GM18858 (cell line): ENCODE measurements around the gene HSPG2.

ENCODE experiments used
- ATAC-seq: cut with Tn5 transposase; IDR thresholded peaks from one replicate; pipeline ENCODE4 v1.9.1; 2021; ENCODE audit not compliant: unreplicated experiment

The HSPG2 gene

DNA sequence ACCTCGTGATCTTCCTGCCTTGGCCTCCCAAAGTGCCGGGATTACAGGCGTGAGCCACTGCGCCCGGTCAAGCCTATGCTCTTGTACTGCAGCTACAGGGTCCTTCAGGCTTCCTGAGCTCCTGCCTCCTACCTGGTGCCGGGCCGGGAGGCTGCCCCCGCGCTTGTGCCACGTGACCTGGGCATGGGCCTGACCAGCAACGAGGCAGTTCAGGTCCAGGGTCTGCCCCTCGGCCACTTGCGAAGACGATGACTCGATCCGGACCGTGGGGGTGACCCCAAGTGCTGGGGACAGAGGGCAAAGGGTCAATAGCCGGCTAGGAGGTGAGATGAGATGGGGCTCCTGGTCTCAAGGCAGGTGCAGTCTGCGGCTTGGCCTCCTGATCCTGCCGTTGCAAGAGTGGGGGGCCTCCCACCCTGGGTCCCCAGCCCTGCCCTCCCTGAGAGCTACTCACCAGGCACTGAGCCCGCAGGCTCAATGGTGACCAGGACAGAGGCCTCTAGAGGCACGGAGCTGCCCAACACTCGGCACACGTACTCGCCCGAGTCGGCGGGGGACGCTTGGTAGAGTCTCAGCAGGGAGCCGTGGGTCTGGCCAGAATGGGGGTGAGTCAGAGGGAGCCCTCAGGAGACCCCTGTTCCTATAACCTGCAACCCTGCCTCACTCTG lies 87.1 kb downstream of the HSPG2 start:
- no peak for ATAC-seq

DNA sequence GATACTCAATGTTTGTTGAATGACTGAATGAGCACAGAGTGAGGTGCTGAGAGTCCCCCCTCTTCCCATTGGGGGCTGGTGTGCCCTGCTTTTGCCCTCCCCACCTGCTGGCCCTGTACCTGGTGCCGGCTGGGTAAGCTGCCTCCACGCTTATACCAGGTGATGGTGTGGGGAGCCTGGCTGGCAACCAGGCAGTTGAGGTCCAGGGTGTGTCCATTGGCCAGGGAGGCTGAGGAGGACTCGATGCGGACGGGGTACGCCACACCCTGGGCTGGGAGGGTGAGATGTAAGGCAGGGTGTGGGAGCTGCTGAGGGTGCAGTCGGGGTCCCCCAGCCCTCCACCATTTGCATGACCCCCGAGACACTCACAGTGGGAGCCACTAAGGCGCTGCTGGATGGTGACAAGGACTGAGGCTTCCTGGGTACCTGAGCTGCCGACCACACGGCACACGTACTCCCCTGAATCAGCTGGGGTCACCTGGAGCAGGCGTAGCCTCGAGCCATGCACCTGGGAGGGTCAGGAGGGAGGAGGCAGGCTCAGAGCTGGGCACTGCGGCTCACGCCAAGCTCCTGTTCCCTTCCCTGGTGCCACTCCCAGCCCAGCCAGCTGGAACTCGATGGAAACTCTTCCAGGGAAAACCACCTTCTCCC lies 88.5 kb downstream of the HSPG2 start:
- ATAC-seq, result no peak

DNA sequence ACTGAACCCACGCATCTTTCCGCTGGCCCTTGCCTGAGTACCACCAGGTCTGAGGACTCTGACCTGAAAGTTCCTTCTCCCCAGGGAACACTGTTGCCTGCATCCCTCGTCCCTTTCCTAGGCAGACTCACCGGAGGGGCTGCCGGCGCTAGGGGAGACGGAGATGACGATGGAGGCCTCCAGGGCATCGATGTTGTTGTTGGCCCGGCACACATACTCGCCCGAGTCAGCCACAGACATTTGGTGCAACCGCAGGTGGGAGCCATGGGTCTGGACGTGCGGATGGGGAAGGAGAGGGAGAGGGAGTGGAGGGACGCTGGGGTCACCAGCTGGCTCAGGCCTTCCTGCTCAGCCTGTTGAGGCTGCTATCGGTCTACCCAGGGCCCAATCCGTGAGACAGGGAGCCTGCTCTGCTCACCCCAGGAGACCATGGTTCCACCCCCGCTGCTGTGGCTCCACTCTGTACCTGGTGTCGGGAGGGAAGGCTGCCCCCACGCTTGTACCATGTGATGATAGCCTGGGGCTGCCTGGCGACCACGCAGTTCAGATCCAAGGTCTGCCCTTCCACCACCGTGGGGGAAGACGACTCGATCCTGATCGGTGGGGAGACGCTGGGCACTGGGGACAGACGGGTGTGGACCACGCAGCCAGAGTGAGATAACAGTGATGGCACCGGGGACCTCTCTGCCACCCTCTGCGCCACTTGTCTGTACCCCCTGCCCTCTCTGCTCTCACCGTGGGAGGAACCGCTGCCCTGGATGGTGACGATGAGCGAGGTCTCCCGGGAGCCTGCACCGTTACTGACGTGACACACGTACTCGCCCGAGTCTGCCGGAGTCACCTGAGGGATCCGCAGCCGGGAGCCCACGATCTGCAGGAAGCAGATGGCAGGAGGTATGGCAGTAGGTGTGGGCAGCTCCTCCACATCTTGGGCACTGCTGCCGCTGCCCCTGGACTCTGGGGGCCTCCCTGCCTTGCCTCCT lies 89.6 kb downstream of the HSPG2 start:
- ATAC-seq, result no peak

DNA sequence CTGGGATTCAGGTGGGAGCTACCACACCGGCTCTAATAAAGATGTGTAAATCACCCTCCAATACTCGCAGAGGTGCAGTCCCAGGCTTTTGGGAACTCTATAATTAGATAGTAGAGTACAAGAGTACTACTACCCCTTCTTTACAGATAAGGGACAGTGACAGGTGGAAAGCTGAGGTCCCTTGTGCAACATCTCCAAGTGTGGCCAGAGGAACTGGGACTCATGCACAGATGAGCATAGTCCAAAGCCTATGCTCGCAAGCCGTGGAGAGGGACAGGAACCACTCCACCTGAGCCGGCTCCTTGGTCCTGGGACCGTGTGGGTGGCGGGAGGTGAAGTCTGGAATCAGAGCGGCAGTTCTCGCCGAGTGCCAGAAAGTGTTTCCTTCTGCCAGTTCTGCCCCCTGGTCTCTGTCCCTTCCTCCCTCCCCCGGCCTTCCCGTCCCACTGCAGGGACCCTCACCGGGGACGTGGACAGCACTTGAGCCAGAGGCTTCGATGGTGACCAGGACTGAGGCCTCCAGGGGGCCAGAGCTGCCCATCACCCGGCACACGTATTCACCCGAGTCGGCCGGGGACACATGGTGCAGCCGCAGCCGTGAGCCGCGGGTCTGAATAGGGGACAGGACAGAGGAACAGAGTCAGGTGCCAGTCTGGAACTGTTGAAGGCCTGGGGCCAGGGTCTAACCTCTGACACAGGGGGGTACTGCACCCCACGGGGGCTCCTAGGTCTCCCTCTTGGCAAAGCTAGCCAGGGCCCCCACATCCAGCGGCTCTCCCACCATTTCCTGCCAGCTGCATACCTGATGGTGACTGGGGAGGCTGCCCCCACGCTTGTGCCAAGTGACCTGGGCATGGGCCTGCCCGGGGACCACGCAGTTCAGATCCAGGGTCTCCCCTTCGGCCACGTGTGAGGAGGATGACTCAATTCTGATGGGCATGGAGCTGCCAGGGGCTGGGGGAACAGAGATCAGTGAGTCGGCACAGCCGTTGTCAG lies 91.2 kb downstream of the HSPG2 start:
- no peak for ATAC-seq

DNA sequence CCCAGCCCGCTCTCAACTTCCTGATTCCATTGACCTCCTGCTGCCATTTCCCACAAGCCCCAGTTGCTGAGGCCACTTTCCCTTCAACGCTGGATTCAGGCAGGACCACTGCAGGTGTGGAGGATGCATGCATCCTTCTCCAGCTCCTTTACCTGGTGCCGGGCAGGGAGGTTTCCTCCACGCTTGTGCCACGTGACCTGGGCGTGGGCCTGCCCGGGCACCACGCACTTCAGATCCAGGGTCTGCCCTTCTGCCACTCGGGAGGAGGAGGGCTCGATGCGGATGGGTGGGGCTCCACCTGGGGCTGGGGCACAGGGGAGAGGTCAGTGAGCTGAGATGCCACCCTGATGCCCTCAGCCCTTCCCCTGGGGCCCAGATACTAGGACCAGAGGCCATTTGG lies 93.1 kb downstream of the HSPG2 start:
- no peak for ATAC-seq

DNA sequence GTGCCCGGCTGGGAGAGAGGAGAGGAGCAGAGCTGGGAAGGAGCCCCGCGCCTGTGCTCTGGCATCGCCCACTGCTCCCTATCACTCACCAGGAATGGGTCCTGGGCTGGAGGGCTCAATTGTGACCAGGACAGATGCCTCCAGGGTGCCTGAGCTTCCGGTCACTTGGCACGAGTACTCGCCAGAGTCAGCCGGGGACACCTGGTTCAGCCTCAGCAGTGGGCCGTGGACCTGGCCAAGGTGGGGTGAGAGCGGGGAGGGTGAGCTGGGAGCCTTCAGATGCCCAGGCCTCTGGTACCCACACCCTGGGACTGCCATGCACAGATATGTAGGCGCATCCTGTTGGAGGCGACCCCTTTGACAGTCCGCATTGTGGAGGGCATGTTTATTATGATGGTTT lies 93.9 kb downstream of the HSPG2 start:
- ATAC-seq, result no peak

DNA sequence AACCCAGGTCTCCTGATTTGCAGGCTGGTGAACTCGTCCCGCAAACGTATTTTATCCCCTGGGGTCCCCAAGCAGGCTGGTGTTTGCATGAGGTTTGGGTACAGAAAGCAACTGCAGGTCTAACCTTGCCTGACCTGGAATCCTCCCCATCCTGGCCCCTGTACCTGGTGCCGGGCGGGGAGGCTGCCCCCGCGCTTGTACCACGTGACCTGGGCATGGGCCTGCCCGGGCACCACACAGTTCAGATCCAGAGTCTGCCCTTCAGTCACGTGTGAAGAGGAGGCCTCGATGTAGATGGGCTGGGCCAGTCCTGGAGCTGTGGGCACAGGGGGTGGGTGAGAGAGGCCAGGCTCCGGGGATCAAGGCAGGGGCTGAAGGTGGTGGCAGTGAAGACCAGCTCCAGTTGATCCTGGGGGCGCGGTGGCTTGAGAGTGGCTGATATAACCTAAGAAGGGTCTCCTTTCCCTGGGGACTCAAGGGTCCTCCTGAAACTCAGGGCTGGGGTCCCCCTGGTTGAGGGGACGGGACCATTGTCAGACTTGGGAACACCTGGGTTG lies 94.4 kb downstream of the HSPG2 start:
- no peak for ATAC-seq

DNA sequence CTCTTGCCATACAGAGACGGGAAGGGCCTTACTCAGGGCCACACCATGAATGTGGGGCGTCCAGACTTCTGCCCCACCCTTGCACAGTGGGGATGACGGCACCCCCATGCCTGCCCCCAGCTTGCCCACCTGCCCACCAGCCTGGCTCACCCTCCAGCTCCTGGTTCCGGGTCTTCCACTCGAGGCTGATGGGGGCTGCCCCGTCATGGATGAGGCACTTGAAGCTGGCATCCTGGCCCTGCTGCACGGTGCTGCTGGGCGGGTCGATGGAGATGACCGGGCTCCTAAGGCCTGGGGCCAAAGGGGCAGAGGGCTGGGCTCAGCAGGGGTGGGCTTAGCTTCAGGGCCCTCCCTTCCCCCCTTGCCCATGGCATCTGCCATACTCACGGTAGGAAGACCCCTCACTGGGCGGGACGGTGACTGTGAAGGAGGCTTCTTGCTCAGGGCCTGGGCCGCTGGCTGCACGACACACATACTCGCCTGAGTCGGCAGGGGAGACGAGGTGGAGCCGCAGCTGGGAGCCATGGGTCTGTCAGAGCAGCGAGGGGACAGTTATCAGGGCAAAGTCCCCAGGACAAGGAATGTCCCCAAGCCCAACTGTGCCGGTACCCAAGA lies 95.2 kb downstream of the HSPG2 start:
- no peak for ATAC-seq

DNA sequence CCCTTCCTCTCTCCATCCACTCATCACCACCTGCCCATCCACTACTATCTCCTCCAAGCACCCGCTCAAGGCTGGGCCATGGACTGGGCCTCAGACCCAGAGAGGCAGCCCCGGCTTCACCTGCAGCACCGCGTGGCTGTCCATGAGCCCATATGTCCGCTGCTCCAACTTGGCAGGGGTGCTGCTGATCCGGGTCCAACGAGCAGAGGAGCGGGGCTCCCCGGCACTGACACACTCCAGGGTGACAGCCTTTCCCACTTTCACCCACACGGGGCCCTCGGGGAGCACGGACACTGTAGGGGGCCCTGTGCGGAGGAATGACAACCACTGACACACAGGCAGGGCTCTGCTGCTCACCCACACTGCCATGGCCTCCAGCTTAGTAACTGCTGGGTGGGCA lies 96.1 kb downstream of the HSPG2 start:
- no peak for ATAC-seq

DNA sequence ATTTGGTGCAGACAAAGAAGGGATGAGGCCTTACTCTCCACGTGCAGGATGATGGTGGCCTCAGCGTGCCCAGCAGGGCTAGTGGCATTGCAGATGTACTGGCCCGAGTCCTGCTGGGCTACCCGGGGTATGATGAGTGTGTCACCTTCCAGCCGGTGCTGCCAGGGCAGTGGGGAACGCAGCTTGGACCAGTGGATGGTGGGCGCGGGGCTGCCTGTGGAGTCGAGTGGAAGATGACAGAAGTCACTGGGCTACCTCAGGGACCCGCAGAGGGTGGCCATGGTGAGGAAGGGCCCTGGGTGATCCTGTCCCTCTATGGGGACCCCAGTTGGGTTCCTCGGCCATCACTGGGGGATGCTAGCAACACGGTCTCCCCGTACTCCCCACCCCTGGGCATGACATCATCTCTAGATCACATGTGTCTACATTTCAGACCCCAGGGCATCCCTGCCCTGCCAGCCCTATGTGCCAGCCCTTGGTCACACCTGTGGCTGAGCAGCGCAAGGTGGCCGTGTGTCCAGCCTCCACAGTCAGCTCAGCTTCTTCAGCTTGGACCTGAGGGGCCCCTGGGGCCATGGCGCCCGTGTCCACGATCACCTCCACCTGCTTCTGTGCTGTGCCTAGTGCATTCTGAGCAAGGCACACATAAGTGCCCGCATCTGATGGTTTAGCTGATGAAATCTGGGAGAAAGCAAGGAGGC lies 97.6 kb downstream of the HSPG2 start:
- ATAC-seq, result no peak

DNA sequence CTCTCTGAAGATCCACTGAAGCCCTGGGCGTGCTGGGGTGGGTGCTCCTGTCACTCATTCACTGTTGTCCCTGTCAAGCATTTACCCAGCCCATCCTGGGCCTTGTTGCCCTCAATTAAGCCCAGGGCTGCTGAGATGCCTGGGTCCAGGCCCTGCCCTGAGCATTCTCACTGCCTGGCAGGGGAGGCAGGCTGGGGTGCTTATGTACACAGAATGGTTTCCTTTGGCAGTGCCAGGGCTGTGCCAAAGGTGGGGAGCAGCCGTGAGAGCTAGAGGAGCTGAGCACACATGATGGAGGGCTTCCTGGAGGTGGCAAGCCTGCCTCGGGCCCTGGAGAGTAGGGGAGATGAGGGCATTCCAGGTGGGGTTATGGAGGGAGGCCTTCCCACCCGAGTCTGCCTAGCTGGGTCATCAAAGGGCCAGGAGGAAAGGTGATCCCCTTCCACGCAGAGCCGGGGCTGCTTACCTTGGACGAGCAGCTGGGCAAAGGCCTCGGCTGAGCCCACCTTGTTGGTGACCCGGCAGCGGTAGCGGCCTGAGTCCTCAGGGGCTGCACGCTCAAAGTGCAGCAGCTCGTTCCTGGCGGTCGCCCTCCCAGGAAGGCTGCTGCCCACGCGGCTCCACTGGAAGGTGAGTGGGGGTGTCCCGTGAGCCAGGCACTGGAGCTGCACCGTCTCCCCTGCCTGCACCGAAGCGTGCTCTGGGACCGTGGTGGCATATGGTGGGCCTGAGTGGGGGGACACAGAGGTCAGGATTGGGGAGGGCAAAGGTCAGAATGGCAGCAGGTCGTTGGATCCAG lies 98.6 kb downstream of the HSPG2 start:
- no peak for ATAC-seq

DNA sequence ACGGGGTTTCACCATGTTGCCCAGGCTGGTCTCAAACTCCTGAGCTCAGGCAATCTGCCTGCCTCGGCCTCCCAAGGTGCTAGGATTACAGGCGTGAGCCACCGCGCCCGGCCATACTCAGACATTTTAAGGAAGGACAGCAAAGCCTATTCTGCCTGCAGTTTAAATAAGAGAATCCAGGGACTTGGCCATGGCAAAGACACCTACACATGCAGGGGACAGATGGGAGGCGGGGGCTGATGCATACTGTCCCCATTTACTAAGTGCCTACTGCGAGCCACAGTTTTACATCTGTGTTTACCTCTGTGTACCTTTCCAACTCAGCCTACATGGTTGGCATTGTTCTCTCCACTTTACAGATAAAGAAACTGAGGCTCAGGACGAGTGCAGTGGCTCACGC lies 99.6 kb downstream of the HSPG2 start:
- ATAC-seq, result no peak

DNA sequence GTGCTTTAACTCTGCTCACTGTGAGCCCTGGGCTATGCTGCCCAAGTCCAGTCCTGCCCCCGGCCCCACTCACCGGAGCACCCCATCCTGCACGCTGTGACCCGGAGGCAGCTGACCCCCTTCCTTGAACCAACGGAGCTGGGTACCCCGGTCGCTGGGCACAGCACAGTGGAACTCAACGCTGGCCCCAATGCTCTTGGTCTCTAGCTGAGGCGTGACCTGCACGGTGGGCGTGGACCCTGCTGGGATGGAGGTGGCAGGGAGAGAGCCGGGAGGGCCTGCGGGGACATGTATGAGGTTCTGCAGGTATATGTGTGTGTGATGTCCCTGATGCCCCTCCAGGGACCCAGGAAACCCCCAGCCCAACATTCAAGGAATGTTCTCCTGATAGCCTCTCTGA lies 100.4 kb downstream of the HSPG2 start:
- no peak for ATAC-seq

DNA sequence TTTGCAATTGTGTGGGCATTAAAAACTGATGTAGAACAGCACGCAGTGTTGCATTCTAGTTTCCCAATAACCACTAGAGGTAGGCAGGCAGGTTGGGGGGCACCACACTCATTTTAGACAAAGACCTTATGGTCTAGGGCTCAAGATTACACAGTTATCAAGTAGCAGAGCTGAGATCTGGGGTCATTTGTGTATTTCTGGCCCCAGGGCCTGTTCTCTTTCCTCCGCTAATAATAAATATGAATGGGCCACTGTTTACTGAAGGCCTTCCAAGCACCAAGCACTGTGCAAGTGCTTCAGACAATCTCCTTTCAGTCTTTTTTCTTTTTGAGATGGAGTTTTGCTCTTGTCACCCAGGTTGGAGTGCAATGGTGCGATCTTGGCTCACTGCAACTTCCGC lies 101.1 kb downstream of the HSPG2 start:
- ATAC-seq, result no peak

DNA sequence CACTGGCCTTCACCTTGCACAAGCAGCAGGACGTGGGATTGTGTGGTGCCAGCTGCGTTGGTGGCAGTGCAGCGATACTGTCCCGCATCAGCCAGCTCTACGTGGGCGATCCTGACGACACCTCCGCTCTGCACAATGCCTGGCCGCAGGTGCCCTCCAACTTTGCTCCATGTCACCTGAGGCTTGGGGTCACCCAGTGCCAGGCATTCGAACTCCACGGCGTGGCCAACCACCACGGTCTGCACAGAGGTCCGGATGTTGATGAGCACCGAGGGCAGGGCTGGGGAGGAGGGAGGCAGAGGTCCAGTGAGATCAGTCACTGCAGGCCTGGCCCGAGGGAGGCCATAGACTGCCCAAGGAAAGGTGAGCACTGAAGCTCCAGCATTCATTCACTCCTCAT lies 102.4 kb downstream of the HSPG2 start:
- no peak for ATAC-seq

DNA sequence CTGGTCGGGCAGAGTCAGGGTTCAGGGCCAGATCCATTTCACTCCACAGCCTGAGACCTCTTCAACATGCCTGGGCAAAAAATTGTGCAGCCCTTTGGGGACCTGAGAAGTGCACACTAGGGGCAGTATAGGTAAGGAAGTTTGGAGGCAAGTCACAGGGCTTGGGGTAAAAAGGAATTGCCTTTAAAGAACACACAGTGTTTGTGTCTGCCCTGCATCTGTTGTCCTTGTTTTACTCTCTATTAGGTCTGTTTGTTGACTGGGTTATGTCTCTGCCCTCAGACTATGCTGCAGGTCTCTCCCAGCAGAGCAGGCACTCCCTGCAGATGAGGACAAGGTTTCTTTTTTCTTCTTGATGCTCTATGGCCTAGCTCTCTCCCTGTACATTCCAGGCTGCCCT lies 103.0 kb downstream of the HSPG2 start:
- ATAC-seq, result no peak

DNA sequence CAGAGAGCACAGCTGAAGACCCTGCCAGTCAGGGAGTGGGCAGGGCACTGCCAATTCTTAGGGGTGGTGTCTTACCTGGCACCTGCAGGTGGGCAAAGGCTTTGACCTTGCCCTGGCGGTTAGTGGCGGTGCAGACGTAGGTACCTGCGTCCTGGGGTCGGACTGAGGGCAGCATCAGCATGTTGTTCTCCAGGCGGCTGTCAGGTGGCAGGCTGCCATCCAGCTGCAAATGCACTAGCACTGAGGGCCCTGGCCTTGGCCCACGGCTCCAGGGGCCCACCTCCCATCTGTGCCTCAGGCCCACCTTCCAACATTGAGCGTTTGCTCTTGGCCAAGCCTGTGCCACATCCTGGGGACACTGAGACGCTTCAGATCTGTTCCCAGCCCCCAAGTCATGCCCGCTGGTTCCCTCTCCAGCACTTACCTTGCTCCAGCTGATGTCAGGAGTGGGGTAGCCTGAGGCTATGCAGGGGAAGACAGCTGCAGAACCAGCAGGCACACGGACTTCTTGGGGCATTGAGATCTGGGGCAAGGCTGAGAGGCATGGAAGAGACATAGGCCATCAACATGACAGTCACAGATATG lies 103.6 kb downstream of the HSPG2 start:
- no peak for ATAC-seq

DNA sequence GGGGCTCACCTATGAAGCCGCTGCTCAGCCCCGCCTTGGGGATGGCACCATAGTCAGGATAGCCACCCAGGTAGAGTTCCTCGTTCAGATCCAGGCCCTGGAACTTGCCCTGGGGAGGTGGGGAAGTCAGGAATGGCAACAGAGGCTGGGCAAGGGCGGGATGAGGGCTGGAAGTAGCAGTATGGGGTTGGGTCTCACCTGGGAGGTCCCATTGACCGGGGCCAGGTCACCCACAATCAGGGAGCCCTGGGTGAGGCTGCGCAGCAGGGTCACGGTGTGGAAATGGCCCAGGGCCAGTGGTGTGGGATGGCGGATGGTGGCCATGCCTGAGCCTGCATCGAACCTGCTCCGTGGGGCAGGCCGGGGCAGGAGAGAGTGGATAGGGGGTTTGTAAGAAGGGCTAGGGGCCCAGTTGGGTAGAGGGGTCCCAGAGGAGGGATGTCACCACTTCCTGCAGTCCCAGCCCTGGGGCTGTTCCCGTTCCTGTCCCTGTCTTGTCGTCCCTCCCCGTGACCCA lies 105.6 kb downstream of the HSPG2 start:
- no peak for ATAC-seq
